ENCODE data around the gene CXXC5. TPM values are rescaled to one million over a fixed set of nuclear protein-coding genes. Genes with fewer than 3 reads are reported as not detected.

The CXXC5 gene
- total and polyA plus RNA-seq, 9 of the 15 experiments (the other 6 are each of a cell fraction or from before 2014, with no cell fraction given): 1.9 to 123 (median 45.8) TPM

DNA sequence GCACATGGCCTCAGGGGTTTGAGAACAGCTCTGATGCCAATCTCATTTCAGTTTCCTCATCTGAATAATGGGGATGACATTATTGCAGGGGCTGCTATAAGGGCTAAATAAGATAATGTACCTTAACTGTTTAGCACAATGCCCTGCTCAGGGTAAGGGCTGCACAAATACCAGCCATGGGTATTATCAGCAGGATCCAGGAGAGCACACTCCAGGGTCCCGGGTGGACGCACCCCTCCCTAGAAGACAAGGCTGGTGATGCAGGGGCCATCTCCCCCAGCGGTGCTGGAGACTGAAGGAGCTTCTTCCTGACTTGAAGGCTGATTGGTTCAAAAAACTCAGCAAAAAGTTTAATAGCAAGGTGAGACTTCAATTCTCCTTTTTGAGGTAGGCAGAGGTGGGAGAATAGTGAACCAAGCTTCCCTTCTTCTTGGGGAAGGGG, 2.7 kb upstream of the CXXC5 start:
- Histone ChIP-seq H3K4me3 (no peak overlapping the region), H4K20me1 (replicated peaks; ENCODE audit: control insufficient read depth, insufficient read depth, low read length) (no peaks in the 10 kb centered on the region), H3K4me2 (ENCODE audit: insufficient read depth, low read length) (no peak overlapping the region), H3K9me3 (replicated peaks; ENCODE audit: control insufficient read depth, insufficient read depth, low read depth, low read length) (no peaks in the 10 kb centered on the region), H2AFZ (ENCODE audit: low read depth, low read length) (no peak overlapping the region), H3K4me1 (replicated peaks in 1 of 2; ENCODE audit: control insufficient read depth in 2 of 2, insufficient read depth in 2 of 2, low read length in 2 of 2) (peaks cover 33 to 52% of the 10 kb centered on the region in 2 experiments; a peak in 4 of 5 replicates), H3K79me2 (ENCODE audit: control insufficient read depth, insufficient read depth, low read length) (peaks cover 29% of the 10 kb centered on the region), H3K27me3 (ENCODE audit: control insufficient read depth in 2 of 2, insufficient read depth in 2 of 2, low read length in 2 of 2) (no peaks in the 10 kb centered on the region), H3K27ac (ENCODE audit: extremely low read depth, low read depth, low read length) (no peak overlapping the region), H3K36me3 (ENCODE audit: control insufficient read depth, insufficient read depth, low read length) (no peaks in the 10 kb centered on the region; the same call in 2 of the 3 replicates), H3K9me1 (ENCODE audit: control insufficient read depth, insufficient read depth, low read length) (no peaks in the 10 kb centered on the region), H3K9ac (ENCODE audit: insufficient read depth in 1 of 2, low read depth in 2 of 2, low read length in 2 of 2) (no peak overlapping the region)
- FAIRE-seq: no peak
- TF ChIP-seq NONO (IDR thresholded peaks at IDR 0.05; ENCODE audit: low read depth in 2 of 2, low read length in 1 of 2) (no peak), PRPF4 (IDR thresholded peaks at IDR 0.05; ENCODE audit: insufficient read depth, low read depth, low read length, poor library complexity, severe bottlenecking) (no peak), SPI1 (IDR thresholded peaks at IDR 0.05; ENCODE audit: borderline replicate concordance, low read depth, low read length) (no peak), ZNF277 (CRISPR knock-in tag; IDR thresholded peaks at IDR 0.05; ENCODE audit: borderline replicate concordance) (no peak), ZFP36 (IDR thresholded peaks at IDR 0.05; ENCODE audit: low read depth, low read length, partially characterized antibody) (no peak), ZNF830 (CRISPR knock-in tag; IDR thresholded peaks at IDR 0.05) (no peak), NELFE (IDR thresholded peaks at IDR 0.05; ENCODE audit: insufficient read depth, insufficient read length) (no peak), TCF3 (CRISPR knock-in tag; IDR thresholded peaks at IDR 0.05) (no peak), CREB5 (CRISPR knock-in tag; IDR thresholded peaks at IDR 0.05) (no peak), ZBTB8A (IDR thresholded peaks at IDR 0.05; ENCODE audit: partially characterized antibody) (no peak), SMAD1 (IDR thresholded peaks at IDR 0.05; ENCODE audit: low read depth, low read length, partially characterized antibody) (no peak), MEF2D (tag; conservative IDR thresholded peaks at IDR 0.05; ENCODE audit: low read depth) (no peak)
- no peak for ATAC-seq
- POLR2A ChIA-PET: interaction anchor here (0.5 to 1.4 kb wide), 3 partner anchors 10 to 603 kb away, joined by 3 to 6 read pairs (median 4); no protein-coding TSS in a partner anchor
- CTCF ChIA-PET (ENCODE audit: low intra/inter-chr PET ratio): no interaction called here
- DNase-seq (ENCODE audit: extremely low read depth in 1 of 4, low spot score in 3 of 4): no peak
- no TSS peak for BruUV-seq (replicated peaks)
- in situ Hi-C loops (cut with MboI) (no loop called here), intact Hi-C loops (cut with micrococcal nuclease) (no loop called here)
- 40% methylated on average over 3 of the region's 3 CpGs for WGBS (ENCODE audit: insufficient coverage, low coverage, missing lambda C conversion rate)

All from K562 (cell line).